ENCODE measurements around the gene FDX2. TPM values are rescaled to one million over a fixed set of nuclear protein-coding genes. Genes with fewer than 3 reads are reported as not detected.

Gene FDX2
- polyA plus RNA-seq, 1 donor from 2014 or later = 82.7 TPM

GRCh38 chr19:10364644-10365043, 48.8 kb upstream of the FDX2 start:
- Histone ChIP-seq H3K27ac (ENCODE audit: low read length) (no peak overlapping the region), H3K36me3 (ENCODE audit: insufficient read depth, low read length) (no peaks in the 10 kb centered on the region), H3K4me2 (ENCODE audit: low read length) (no peak overlapping the region), H3K4me3 (ENCODE audit: low read length) (no peak overlapping the region), H3K9ac (ENCODE audit: low read length) (no peak overlapping the region), H3K79me2 (replicated peaks; ENCODE audit: insufficient read depth, low read length) (no peaks in the 10 kb centered on the region), H3K27me3 (ENCODE audit: insufficient read depth, low read depth, low read length) (no peaks in the 10 kb centered on the region), H3K9me3 (ENCODE audit: low read length) (no peaks in the 10 kb centered on the region), H4K20me1 (ENCODE audit: insufficient read depth) (no peaks in the 10 kb centered on the region), H3K9me2 (ENCODE audit: insufficient read depth, low read length) (no peaks in the 10 kb centered on the region), H2AFZ (ENCODE audit: low read depth, low read length) (no peak overlapping the region), H3F3A (ENCODE audit: insufficient read depth, low read length, poor library complexity, severe bottlenecking) (no peaks in the 10 kb centered on the region)
- TF ChIP-seq SMC3 (conservative IDR thresholded peaks at IDR 0.05; ENCODE audit: poor library complexity) = no peak
- no peak for TF ChIP-seq RAD21 (conservative IDR thresholded peaks at IDR 0.05)
- TF ChIP-seq CTCF (IDR thresholded peaks at IDR 0.05; ENCODE audit: poor library complexity, severe bottlenecking) = no peak
- TF ChIP-seq REST (IDR thresholded peaks at IDR 0.05; ENCODE audit: borderline replicate concordance) = no peak
- TF ChIP-seq TAF1 (IDR thresholded peaks at IDR 0.05; ENCODE audit: low read depth) = no peak
- TF ChIP-seq EP300 (conservative IDR thresholded peaks at IDR 0.05; ENCODE audit: poor library complexity, severe bottlenecking) = no peak
- TF ChIP-seq MXI1 (conservative IDR thresholded peaks at IDR 0.05; ENCODE audit: poor library complexity, severe bottlenecking) = no peak
- no peak for TF ChIP-seq POLR2AphosphoS5 (IDR thresholded peaks at IDR 0.05)
- TF ChIP-seq EZH2 (IDR thresholded peaks at IDR 0.05; ENCODE audit: borderline replicate concordance, insufficient read depth, low read length, poor library complexity, severe bottlenecking) = no peak

- Histone ChIP-seq H3K4me2 (ENCODE audit: low read length) (no peak overlapping the region), H3K27me3 (ENCODE audit: insufficient read depth, low read depth, low read length) (no peaks in the 10 kb centered on the region), H3F3A (ENCODE audit: insufficient read depth, low read length, poor library complexity, severe bottlenecking) (no peaks in the 10 kb centered on the region), H4K20me1 (ENCODE audit: insufficient read depth) (no peaks in the 10 kb centered on the region), H3K4me3 (ENCODE audit: low read length) (no peak overlapping the region), H3K79me2 (replicated peaks; ENCODE audit: insufficient read depth, low read length) (no peaks in the 10 kb centered on the region), H3K9me3 (ENCODE audit: low read length) (no peaks in the 10 kb centered on the region), H3K9me2 (ENCODE audit: insufficient read depth, low read length) (no peaks in the 10 kb centered on the region), H3K36me3 (ENCODE audit: insufficient read depth, low read length) (no peaks in the 10 kb centered on the region), H3K9ac (ENCODE audit: low read length) (no peak overlapping the region), H2AFZ (ENCODE audit: low read depth, low read length) (no peak overlapping the region), H3K27ac (ENCODE audit: low read length) (no peak overlapping the region)
- no peak for TF ChIP-seq SMC3 (conservative IDR thresholded peaks at IDR 0.05; ENCODE audit: poor library complexity)
These were observed 48.0 kb upstream of the FDX2 start for GRCh38 chr19:10363789-10364281.

DNA sequence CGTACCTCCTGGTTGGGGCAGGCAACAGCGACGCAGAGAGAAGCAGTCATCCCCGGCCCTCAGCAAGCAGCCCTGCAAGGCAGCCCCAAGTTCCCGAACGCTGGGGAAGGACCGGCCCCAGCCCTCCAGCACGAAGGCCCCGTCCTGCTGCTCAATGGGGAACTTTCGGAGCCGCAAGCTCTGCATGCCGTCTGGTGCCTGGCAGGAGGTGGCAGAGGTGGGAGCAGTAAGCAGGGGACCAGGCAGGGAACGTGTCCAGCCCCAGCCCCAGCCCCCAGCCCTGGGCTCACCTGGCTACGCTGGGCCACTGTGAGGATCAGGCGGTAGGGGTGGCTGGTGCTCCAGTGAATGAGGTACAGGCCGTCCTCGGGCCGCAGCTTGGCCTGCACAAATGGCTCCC, 46.4 kb upstream of the FDX2 start:
- no peak overlapping the region for H3K27ac ChIP-seq (ENCODE audit: low read length)
- no peaks in the 10 kb centered on the region for H3F3A ChIP-seq (ENCODE audit: insufficient read depth, low read length, poor library complexity, severe bottlenecking)
- H3K4me3 ChIP-seq (ENCODE audit: low read length) = no peak overlapping the region
- H3K4me2 ChIP-seq (ENCODE audit: low read length) = no peak overlapping the region
- H3K9ac ChIP-seq (ENCODE audit: low read length) = no peak overlapping the region
- H2AFZ ChIP-seq (ENCODE audit: low read depth, low read length) = no peak overlapping the region
- H3K9me3 ChIP-seq (ENCODE audit: low read length) = no peaks in the 10 kb centered on the region
- no peaks in the 10 kb centered on the region for H3K9me2 ChIP-seq (ENCODE audit: insufficient read depth, low read length)
- H4K20me1 ChIP-seq (ENCODE audit: insufficient read depth) = no peaks in the 10 kb centered on the region
- no peaks in the 10 kb centered on the region for H3K36me3 ChIP-seq (ENCODE audit: insufficient read depth, low read length)
- no peaks in the 10 kb centered on the region for H3K27me3 ChIP-seq (ENCODE audit: insufficient read depth, low read depth, low read length)
- H3K79me2 ChIP-seq (replicated peaks; ENCODE audit: insufficient read depth, low read length) = no peaks in the 10 kb centered on the region
- TF ChIP-seq TAF1 (IDR thresholded peaks at IDR 0.05; ENCODE audit: low read depth) = no peak
- TF ChIP-seq EP300 (conservative IDR thresholded peaks at IDR 0.05; ENCODE audit: poor library complexity, severe bottlenecking) = no peak
- no peak for TF ChIP-seq RAD21 (conservative IDR thresholded peaks at IDR 0.05)
- no peak for TF ChIP-seq CTCF (IDR thresholded peaks at IDR 0.05; ENCODE audit: poor library complexity, severe bottlenecking)
- no peak for TF ChIP-seq POLR2AphosphoS5 (IDR thresholded peaks at IDR 0.05)
- no peak for TF ChIP-seq MXI1 (conservative IDR thresholded peaks at IDR 0.05; ENCODE audit: poor library complexity, severe bottlenecking)
- TF ChIP-seq REST (IDR thresholded peaks at IDR 0.05; ENCODE audit: borderline replicate concordance) = no peak
- TF ChIP-seq SMC3 (conservative IDR thresholded peaks at IDR 0.05; ENCODE audit: poor library complexity) = no peak
- TF ChIP-seq EZH2 (IDR thresholded peaks at IDR 0.05; ENCODE audit: borderline replicate concordance, insufficient read depth, low read length, poor library complexity, severe bottlenecking) = no peak

Data from neural cell (in vitro differentiated cells).